Esophagus muscularis mucosa (tissue), 4 donors: Measurements from ENCODE around the gene CEP112. TPM values are rescaled to one million over a fixed set of nuclear protein-coding genes. Genes with fewer than 3 reads are reported as not detected.

Experiments
- DNase-seq: peaks from one replicate; pipeline ENCODE4 v3.0.0-alpha.2; 2017; ENCODE audit errors: extremely low spot score
- H3K27ac ChIP-seq, 4 donors: fragments of 200-600 bp; sonication (generic); replicated peaks in 1 of 4; 1 replicate in 3 of 4; 2 replicates in 1 of 4; pipeline ENCODE4 v1.5.1; 2016 to 2019; ENCODE audit warnings: mild to moderate bottlenecking in 1 of 4
- H3K27me3 ChIP-seq, 4 donors: fragments of 200-600 bp; sonication (generic); one replicate each; pipeline versions ENCODE4 v1.5.1 to v1.6.0; 2016 to 2019
- H3K36me3 ChIP-seq, 4 donors: fragments of 200-600 bp; sonication (generic); one replicate each; pipeline ENCODE4 v1.5.1; 2016 to 2019
- H3K4me1 ChIP-seq, 4 donors: fragments of 200-600 bp; sonication (generic); one replicate each; pipeline ENCODE4 v1.5.1; 2016 to 2019
- H3K4me3 ChIP-seq, 4 donors: fragments of 200-600 bp; sonication (generic); 1 replicate in 2 of 4; 2 replicates in 2 of 4; pipeline ENCODE4 v1.5.1; 2016 to 2019; ENCODE audit warnings: mild to moderate bottlenecking in 4 of 4, moderate library complexity in 1 of 4
- H3K9me3 ChIP-seq, 4 donors: fragments of 200-600 bp; sonication (generic); 1 replicate in 3 of 4; 2 replicates in 1 of 4; pipeline ENCODE4 v1.5.1; 2016 to 2019
- CTCF ChIP-seq, 3 experiments: fragments of 200-600 bp in 2 of 3; fragments of 450-650 bp in 1 of 3; sonication (generic) in 2 of 3; IDR thresholded peaks; one replicate each; pipeline ENCODE4 v1.5.1; 2017 to 2019; ENCODE audit warnings: antibody characterized with exemption in 3 of 3, mild to moderate bottlenecking in 2 of 3, moderate library complexity in 1 of 3
- EP300 ChIP-seq: sonication (generic); formaldehyde crosslinking; IDR thresholded peaks from one replicate; pipeline ENCODE4 v1.6.1; 2017; ENCODE audit warnings: antibody characterized with exemption
- POLR2A ChIP-seq: fragments of 450-650 bp; IDR thresholded peaks from one replicate; pipeline ENCODE4 v1.6.1; 2017; ENCODE audit warnings: antibody characterized with exemption, moderate library complexity, mild to moderate bottlenecking, low read depth
- POLR2AphosphoS5 ChIP-seq, 2 donors: sonication (generic); formaldehyde crosslinking; IDR thresholded peaks; one replicate each; pipeline ENCODE4 v1.6.1; 2017; ENCODE audit warnings: antibody characterized with exemption in 2 of 2
- WGBS: methylation state at CpG from one replicate; pipeline ENCODE4 v1.1.5; 2018; 5-methylcytosine and 5-hydroxymethylcytosine counted together
- intact Hi-C: fragments of 100-400 bp; cut with DNase I; formaldehyde crosslinking; loops from one replicate; pipeline ENCODE4 v1.15.1; 2023
- total RNA-seq, 4 donors: library from RNA; depleted of rRNA; stranded (reverse); fragments of >200 nt; gene quantifications; one replicate each; pipeline versions ENCODE4 v1.1.0 to v1.2.1, GENCODE V29; 2016

CEP112 gene
- total RNA-seq, 4 donors from 2014 or later = 17.0 to 24.7 (median 23.2) TPM

GRCh38 chr17:65665966-65666365 lies 526.0 kb downstream of the CEP112 start:
- TF ChIP-seq POLR2AphosphoS5 (IDR thresholded peaks at IDR 0.05) (no peak), POLR2A (no peak), CTCF (IDR thresholded peaks at IDR 0.05) (no peak), EP300 (no peak)
- Histone ChIP-seq H3K4me3 (no peak overlapping the region), H3K27me3 (no peaks in the 10 kb centered on the region), H3K4me1 (peaks cover 0 to 21% (median 17%) of the 10 kb centered on the region in 4 donors), H3K9me3 (no peaks in the 10 kb centered on the region), H3K36me3 (no peaks in the 10 kb centered on the region), H3K27ac (no peak overlapping the region)
- intact Hi-C loops = no loop called here
- no peak for DNase-seq
- 95% methylated on average over 2 of the region's 2 CpGs for WGBS

GRCh38 chr17:65664696-65665095 lies 527.2 kb downstream of the CEP112 start:
- DNase-seq = no peak
- Histone ChIP-seq H3K36me3 (no peaks in the 10 kb centered on the region), H3K27me3 (no peaks in the 10 kb centered on the region), H3K27ac (peak overlapping the region in 3 of 4 donors; percentile 63 to 75 (median 68)), H3K9me3 (no peaks in the 10 kb centered on the region), H3K4me1 (peaks cover 0 to 21% (median 17%) of the 10 kb centered on the region in 4 donors), H3K4me3 (no peak overlapping the region)
- no peak for TF ChIP-seq CTCF (IDR thresholded peaks at IDR 0.05)
- no peak for TF ChIP-seq POLR2A
- no peak for TF ChIP-seq EP300
- TF ChIP-seq POLR2AphosphoS5 (IDR thresholded peaks at IDR 0.05) = no peak
- intact Hi-C loops = no loop called here
- WGBS = 100% methylated on average over 1 of the region's 1 CpG

GRCh38 chr17:65664266-65664665 lies 527.7 kb downstream of the CEP112 start:
- 72% methylated on average over 4 of the region's 4 CpGs for WGBS
- H3K36me3 ChIP-seq = no peaks in the 10 kb centered on the region
- H3K27ac ChIP-seq = peak overlapping the region; percentile 58 to 75 (median 66)
- no peak overlapping the region for H3K4me3 ChIP-seq
- no peak for DNase-seq
- TF ChIP-seq EP300 (no peak), CTCF (IDR thresholded peaks at IDR 0.05) (no peak), POLR2AphosphoS5 (IDR thresholded peaks at IDR 0.05) (peak; percentile 30 to 38), POLR2A (no peak)
- no peaks in the 10 kb centered on the region for H3K27me3 ChIP-seq
- intact Hi-C loops = no loop called here
- peaks cover 0 to 21% (median 17%) of the 10 kb centered on the region in 4 donors for H3K4me1 ChIP-seq
- no peaks in the 10 kb centered on the region for H3K9me3 ChIP-seq

- Histone ChIP-seq H3K27ac (no peak overlapping the region), H3K9me3 (no peaks in the 10 kb centered on the region), H3K36me3 (no peaks in the 10 kb centered on the region), H3K27me3 (no peaks in the 10 kb centered on the region), H3K4me3 (no peak overlapping the region), H3K4me1 (peaks cover 0 to 21% (median 17%) of the 10 kb centered on the region in 4 donors)
- TF ChIP-seq EP300 (no peak), POLR2A (no peak), CTCF (IDR thresholded peaks at IDR 0.05) (no peak), POLR2AphosphoS5 (IDR thresholded peaks at IDR 0.05) (no peak)
- 52% methylated on average over 1 of the region's 1 CpG for WGBS
- intact Hi-C loops = no loop called here
- no peak for DNase-seq
These were observed 529.7 kb downstream of the CEP112 start for GRCh38 chr17:65662196-65662595.

GRCh38 chr17:65660947-65661346 lies 531.0 kb downstream of the CEP112 start:
- DNase-seq = no peak
- TF ChIP-seq EP300 = no peak
- TF ChIP-seq POLR2AphosphoS5 (IDR thresholded peaks at IDR 0.05) = no peak
- Histone ChIP-seq H3K4me1 (peaks cover 0 to 21% (median 14%) of the 10 kb centered on the region in 4 donors), H3K9me3 (no peaks in the 10 kb centered on the region), H3K4me3 (no peak overlapping the region), H3K27ac (no peak overlapping the region), H3K27me3 (no peaks in the 10 kb centered on the region), H3K36me3 (no peaks in the 10 kb centered on the region)
- 92% methylated on average over 2 of the region's 2 CpGs for WGBS
- intact Hi-C loops = no loop called here
